ENCODE measurements around the gene OR10K1.

The OR10K1 gene

GRCh38 chr1:158496374-158496773 lies 34.7 kb downstream of the OR10K1 start:
- no peak overlapping the region for H3K27ac ChIP-seq
- TF ChIP-seq, protein P1, sequence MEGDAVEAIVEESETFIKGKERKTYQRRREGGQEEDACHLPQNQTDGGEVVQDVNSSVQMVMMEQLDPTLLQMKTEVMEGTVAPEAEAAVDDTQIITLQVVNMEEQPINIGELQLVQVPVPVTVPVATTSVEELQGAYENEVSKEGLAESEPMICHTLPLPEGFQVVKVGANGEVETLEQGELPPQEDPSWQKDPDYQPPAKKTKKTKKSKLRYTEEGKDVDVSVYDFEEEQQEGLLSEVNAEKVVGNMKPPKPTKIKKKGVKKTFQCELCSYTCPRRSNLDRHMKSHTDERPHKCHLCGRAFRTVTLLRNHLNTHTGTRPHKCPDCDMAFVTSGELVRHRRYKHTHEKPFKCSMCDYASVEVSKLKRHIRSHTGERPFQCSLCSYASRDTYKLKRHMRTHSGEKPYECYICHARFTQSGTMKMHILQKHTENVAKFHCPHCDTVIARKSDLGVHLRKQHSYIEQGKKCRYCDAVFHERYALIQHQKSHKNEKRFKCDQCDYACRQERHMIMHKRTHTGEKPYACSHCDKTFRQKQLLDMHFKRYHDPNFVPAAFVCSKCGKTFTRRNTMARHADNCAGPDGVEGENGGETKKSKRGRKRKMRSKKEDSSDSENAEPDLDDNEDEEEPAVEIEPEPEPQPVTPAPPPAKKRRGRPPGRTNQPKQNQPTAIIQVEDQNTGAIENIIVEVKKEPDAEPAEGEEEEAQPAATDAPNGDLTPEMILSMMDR (IDR thresholded peaks at IDR 0.05; ENCODE audit: low read depth, low read length), result no peak
- DNase-seq, result no peak

GRCh38 chr1:158506369-158506987 lies 44.8 kb downstream of the OR10K1 start:
- DNase-seq, result peak; percentile 50
- no peak overlapping the region for H3K4me3 ChIP-seq (ENCODE audit: low read depth, low read length)
- H3K27ac ChIP-seq, result no peak overlapping the region
- peaks cover 76% of the 10 kb centered on the region for H3K27me3 ChIP-seq (ENCODE audit: insufficient read depth, low read depth, severe bottlenecking)
- TF ChIP-seq, protein P1 (IDR thresholded peaks at IDR 0.05; ENCODE audit: low read depth, low read length), result peak; percentile 76
- H3K36me3 ChIP-seq, result no peaks in the 10 kb centered on the region
- H3K9me3 ChIP-seq (ENCODE audit: severe bottlenecking), result no peaks in the 10 kb centered on the region

More at GRCh38 chr1:158496374-158496773, 34.7 kb downstream of the OR10K1 start:
- Histone ChIP-seq H3K27me3 (ENCODE audit: insufficient read depth, low read depth, severe bottlenecking) (peaks cover 88% of the 10 kb centered on the region), H3K36me3 (no peaks in the 10 kb centered on the region), H3K9me3 (ENCODE audit: severe bottlenecking) (no peaks in the 10 kb centered on the region), H3K4me3 (ENCODE audit: low read depth, low read length) (no peak overlapping the region)

DNA sequence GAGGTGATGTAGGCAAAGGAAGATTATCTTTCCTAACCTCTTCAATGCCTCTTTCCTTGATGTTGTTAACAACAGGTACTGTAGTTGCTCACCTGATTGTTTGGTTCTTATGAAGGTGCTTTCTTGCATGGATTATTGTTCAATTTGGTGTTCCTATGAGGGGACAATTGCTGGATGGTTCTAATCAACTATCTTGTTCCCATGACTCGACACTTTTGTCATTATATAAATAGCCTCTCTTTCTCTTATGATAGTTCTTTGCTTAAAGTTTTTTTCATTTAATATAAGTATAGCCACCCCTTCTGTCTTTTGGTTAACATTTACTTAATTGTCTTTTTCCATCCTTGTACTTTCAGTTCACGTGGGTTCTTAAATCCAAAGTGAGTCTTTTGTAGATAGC lies 45.9 kb downstream of the OR10K1 start:
- H3K36me3 ChIP-seq, result no peaks in the 10 kb centered on the region
- TF ChIP-seq, protein P1 (IDR thresholded peaks at IDR 0.05; ENCODE audit: low read depth, low read length), result no peak
- no peak for DNase-seq
- no peak overlapping the region for H3K27ac ChIP-seq
- H3K27me3 ChIP-seq (ENCODE audit: insufficient read depth, low read depth, severe bottlenecking), result peaks cover 77% of the 10 kb centered on the region
- H3K9me3 ChIP-seq (ENCODE audit: severe bottlenecking), result no peaks in the 10 kb centered on the region
- H3K4me3 ChIP-seq (ENCODE audit: low read depth, low read length), result no peak overlapping the region

GRCh38 chr1:158509471-158510156 lies 48.0 kb downstream of the OR10K1 start:
- DNase-seq, result no peak
- TF ChIP-seq, protein P1 (IDR thresholded peaks at IDR 0.05; ENCODE audit: low read depth, low read length), result no peak
- H3K9me3 ChIP-seq (ENCODE audit: severe bottlenecking), result no peaks in the 10 kb centered on the region
- H3K36me3 ChIP-seq, result no peaks in the 10 kb centered on the region
- H3K27me3 ChIP-seq (ENCODE audit: insufficient read depth, low read depth, severe bottlenecking), result peaks cover 66% of the 10 kb centered on the region
- no peak overlapping the region for H3K4me3 ChIP-seq (ENCODE audit: low read depth, low read length)
- no peak overlapping the region for H3K27ac ChIP-seq

DNA sequence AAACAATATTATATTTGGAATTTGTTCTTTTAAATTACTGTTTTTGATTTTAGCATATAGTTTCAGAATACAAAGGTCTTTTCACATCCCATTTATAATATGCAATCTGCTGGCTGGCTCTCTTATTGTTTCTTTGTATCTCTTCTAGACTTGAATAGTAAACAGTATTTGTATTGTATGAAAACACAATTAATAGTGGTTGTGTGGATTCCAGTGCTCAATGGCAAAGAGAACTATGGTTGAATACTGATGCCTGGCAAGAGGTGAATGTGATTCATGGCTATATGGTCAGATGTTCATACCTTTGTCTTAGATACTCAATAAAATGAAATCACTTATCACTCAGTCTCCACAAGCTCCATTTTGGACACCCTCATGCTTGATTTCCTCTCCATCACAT lies 55.3 kb downstream of the OR10K1 start:
- H3K9me3 ChIP-seq (ENCODE audit: severe bottlenecking), result no peaks in the 10 kb centered on the region
- TF ChIP-seq, protein P1 (IDR thresholded peaks at IDR 0.05; ENCODE audit: low read depth, low read length), result no peak
- peaks cover 68% of the 10 kb centered on the region for H3K27me3 ChIP-seq (ENCODE audit: insufficient read depth, low read depth, severe bottlenecking)
- H3K36me3 ChIP-seq, result no peaks in the 10 kb centered on the region
- no peak overlapping the region for H3K27ac ChIP-seq
- no peak for DNase-seq
- H3K4me3 ChIP-seq (ENCODE audit: low read depth, low read length), result no peak overlapping the region

Data from WERI-Rb-1 (cell line).